H1 (cell line): ENCODE results near the gene DIP2B. TPM values are rescaled to one million over a fixed set of nuclear protein-coding genes. Genes with fewer than 3 reads are reported as not detected.

Experiments used
- ATF3 ChIP-seq: IDR thresholded peaks from 2 replicates; pipeline ENCODE4 v1.6.1; 2011; ENCODE audit warnings: low read depth, mild to moderate bottlenecking, low read length; ENCODE audit not compliant: insufficient read depth
- CHD1 ChIP-seq: IDR thresholded peaks from 2 replicates; pipeline ENCODE4 v1.6.1; 2012; ENCODE audit warnings: low read depth, low read length, improper control_type of control experiment
- CHD7 ChIP-seq: fragments of 300-600 bp; sonication (generic); IDR thresholded peaks from 2 replicates; pipeline ENCODE4 v1.7.1; 2012; ENCODE audit warnings: low read length, moderate library complexity, mild to moderate bottlenecking, inconsistent platforms; ENCODE audit not compliant: insufficient replicate concordance
- EP300 ChIP-seq, 2 experiments: IDR thresholded peaks; 1 replicate in 1 of 2; 2 replicates in 1 of 2; pipeline ENCODE4 v1.6.1; 2011 to 2012; ENCODE audit warnings: low read depth in 2 of 2, low read length in 2 of 2, mild to moderate bottlenecking in 2 of 2, borderline replicate concordance in 1 of 2, inconsistent platforms in 1 of 2, moderate library complexity in 1 of 2
- GABPA ChIP-seq: IDR thresholded peaks from 2 replicates; pipeline ENCODE4 v1.6.1; 2011; ENCODE audit warnings: mild to moderate bottlenecking, low read length, moderate library complexity, borderline replicate concordance; ENCODE audit not compliant: insufficient read depth
- RNF2 ChIP-seq: fragments of 200-900, 300-1000 bp; sonication (generic); IDR thresholded peaks from 2 replicates; pipeline ENCODE4 v1.7.1; 2016; ENCODE audit warnings: borderline replicate concordance, low read depth, mild to moderate bottlenecking, antibody characterized with exemption, low read length; ENCODE audit not compliant: poor library complexity, severe bottlenecking; ENCODE audit errors: missing control alignments
- RXRA ChIP-seq: IDR thresholded peaks from 2 replicates; pipeline ENCODE4 v1.6.1; 2011; ENCODE audit warnings: low read depth, mild to moderate bottlenecking, low read length, moderate library complexity; ENCODE audit not compliant: insufficient read depth
- SP2 ChIP-seq: IDR thresholded peaks from 2 replicates; pipeline ENCODE4 v1.6.1; 2012; ENCODE audit warnings: mild to moderate bottlenecking, low read length, inconsistent platforms
- SP4 ChIP-seq: IDR thresholded peaks from 2 replicates; pipeline ENCODE4 v1.6.1; 2012; ENCODE audit warnings: low read length, inconsistent platforms
- polyA plus RNA-seq, 7 experiments: library from polyadenylated mRNA; depleted of rRNA in 3 of 7; stranded (reverse) in 5 of 7; unstranded in 2 of 7; fragments of >200 nt in 5 of 7; fragments of 200-250 nt in 2 of 7; gene quantifications; 1 replicate in 5 of 7; 2 replicates in 1 of 7; 4 replicates in 1 of 7; pipeline versions ENCODE4 v1.2.1 to v1.2.3, GENCODE V29; 2011 to 2013; ENCODE audit warnings: missing spikeins in 2 of 7, mixed read lengths in 2 of 7
- total RNA-seq: library from RNA; stranded (reverse); fragmentation: NEBNext Ultra II Directional; extraction: Animal tissue kit (Norgen Biotek cat#: 25700); gene quantifications from 2 replicates; pipeline ENCODE4 v1.2.1, GENCODE V29; 2021

Gene DIP2B
- total and polyA plus RNA-seq, 2 of the 8 experiments (the other 6 are each of a cell fraction or from before 2014, with no cell fraction given) = 11.1 to 29.6 TPM

- no peak for TF ChIP-seq CHD7
- no peak for TF ChIP-seq RNF2
- no peak for TF ChIP-seq ATF3
- no peak for TF ChIP-seq CHD1
- TF ChIP-seq RXRA = no peak
- no peak for TF ChIP-seq GABPA
- no peak for TF ChIP-seq SP2
- no peak for TF ChIP-seq EP300 (IDR thresholded peaks at IDR 0.05; ENCODE audit: borderline replicate concordance in 1 of 2, low read depth in 2 of 2, low read length in 2 of 2)
- TF ChIP-seq SP4 = no peak
These were observed 157.3 kb downstream of the DIP2B start (continued) for GRCh38 chr12:50662116-50662510.
